K562 (cell line): ENCODE data around the gene MAN1B1. TPM values are rescaled to one million over a fixed set of nuclear protein-coding genes. Genes with fewer than 3 reads are reported as not detected.

ENCODE experiments used
- ATF1 ChIP-seq, 2 experiments: fragments of 450-650 bp in 1 of 2; IDR thresholded peaks; 2 replicates each; pipeline ENCODE4 v1.6.1; 2016; ENCODE audit warnings: missing compliant biosample characterization in 1 of 2, missing genetic modification characterization in 1 of 2
- BRD4 ChIP-seq: fragments of 200-600 bp; sonication (generic); IDR thresholded peaks from 2 replicates; pipeline ENCODE4 v1.6.1; 2017; ENCODE audit warnings: inconsistent platforms
- E2F1 ChIP-seq: sonication (generic); formaldehyde crosslinking; IDR thresholded peaks from 2 replicates; pipeline ENCODE4 v1.8.1; 2023; ENCODE audit warnings: mild to moderate bottlenecking, missing genetic modification reagents, moderate library complexity
- GTF2B ChIP-seq: IDR thresholded peaks from 2 replicates; pipeline ENCODE4 v1.6.1; 2011; ENCODE audit not compliant: insufficient read length; ENCODE audit errors: extremely low read depth
- HDAC8 ChIP-seq: fragments of 450-650 bp; IDR thresholded peaks from 2 replicates; pipeline ENCODE4 v1.6.1; 2016; ENCODE audit warnings: mild to moderate bottlenecking, missing genetic modification characterization, moderate library complexity, missing compliant biosample characterization
- MBD1 ChIP-seq: fragments of 250-450 bp; sonication (Bioruptor Pico); IDR thresholded peaks from 2 replicates; pipeline ENCODE4 v1.8.0; 2022; ENCODE audit warnings: inconsistent platforms
- MCM7 ChIP-seq, 2 experiments: fragments of 450-650 bp; IDR thresholded peaks; 2 replicates each; pipeline ENCODE4 v1.6.1; 2016 to 2018
- NR3C1 ChIP-seq: sonication (generic); formaldehyde crosslinking; IDR thresholded peaks from 2 replicates; pipeline ENCODE4 v1.8.1; 2022; ENCODE audit warnings: missing genetic modification reagents
- PHTF2 ChIP-seq: fragments of 250-450 bp; sonication (Bioruptor Pico); IDR thresholded peaks from 2 replicates; pipeline ENCODE4 v1.5.0; 2021; ENCODE audit warnings: mild to moderate bottlenecking
- POU5F1 ChIP-seq: fragments of 150-350 bp; IDR thresholded peaks from 2 replicates; pipeline ENCODE4 v1.6.1; 2014; ENCODE audit warnings: borderline replicate concordance, low read length, low read depth, mild to moderate bottlenecking; ENCODE audit not compliant: partially characterized antibody
- TBL1XR1 ChIP-seq, 2 experiments: IDR thresholded peaks; 2 replicates each; pipeline ENCODE4 v1.6.1; 2012; ENCODE audit warnings: improper control_type of control experiment in 2 of 2, low read length in 2 of 2, mild to moderate bottlenecking in 1 of 2
- XRCC3 ChIP-seq: fragments of 450-650 bp; IDR thresholded peaks from 2 replicates; pipeline ENCODE4 v1.6.1; 2017; ENCODE audit warnings: mild to moderate bottlenecking, moderate library complexity
- ZNF280A ChIP-seq: fragments of 450-650 bp; IDR thresholded peaks from 2 replicates; pipeline ENCODE4 v1.6.1; 2018; ENCODE audit warnings: mild to moderate bottlenecking, low read depth; ENCODE audit not compliant: partially characterized antibody
- ZZZ3 ChIP-seq: fragments of 450-650 bp; IDR thresholded peaks from 2 replicates; pipeline ENCODE4 v1.6.1; 2016; ENCODE audit warnings: antibody characterized with exemption, mild to moderate bottlenecking, moderate library complexity
- polyA plus RNA-seq, 8 experiments: library from polyadenylated mRNA; depleted of rRNA in 4 of 8; stranded (reverse) in 5 of 8; unstranded in 3 of 8; fragments of >200 nt; fragmentation: Nextera tagmentation in 2 of 8; fragmentation: Illumina TruSeq in 1 of 8; extraction: Ambion mirVana in 2 of 8; extraction: Trizol in 1 of 8; gene quantifications; 2 replicates each; pipeline versions ENCODE4 v1.2.1 to v1.2.3, GENCODE V29; 2011 to 2014; ENCODE audit warnings: inconsistent platforms in 1 of 8, missing spikeins in 1 of 8
- total RNA-seq, 7 experiments: library from RNA; depleted of rRNA in 6 of 7; stranded (reverse); fragments of >200 nt in 6 of 7; fragmentation: Illumina TruSeq in 2 of 7; extraction: Trizol in 2 of 7; gene quantifications; 2 replicates each; pipeline versions ENCODE4 v1.2.1 to v1.2.3, GENCODE V29; 2011 to 2021; ENCODE audit warnings: low replicate concordance in 1 of 7
- TF ChIP-seq, protein P1 (sequence below): sonication (generic); formaldehyde crosslinking; IDR thresholded peaks from 2 replicates; pipeline ENCODE4 v1.8.0; 2022; ENCODE audit warnings: missing genetic modification reagents, mild to moderate bottlenecking, borderline replicate concordance
- TF ChIP-seq, protein P2 (sequence below): IDR thresholded peaks from 2 replicates; pipeline ENCODE4 v1.6.1; 2012; ENCODE audit warnings: low read depth, low read length, improper control_type of control experiment, borderline replicate concordance
- TF ChIP-seq, protein P3 (sequence below): fragments of 250-450 bp; sonication (Bioruptor Pico); IDR thresholded peaks from 2 replicates; pipeline ENCODE4 v1.8.0; 2022; ENCODE audit warnings: moderate library complexity, mild to moderate bottlenecking, inconsistent platforms

Gene MAN1B1
- total and polyA plus RNA-seq, 9 of the 15 experiments (the other 6 are each of a cell fraction or from before 2014, with no cell fraction given): 0.55 to 36.6 (median 27.3) TPM

DNA sequence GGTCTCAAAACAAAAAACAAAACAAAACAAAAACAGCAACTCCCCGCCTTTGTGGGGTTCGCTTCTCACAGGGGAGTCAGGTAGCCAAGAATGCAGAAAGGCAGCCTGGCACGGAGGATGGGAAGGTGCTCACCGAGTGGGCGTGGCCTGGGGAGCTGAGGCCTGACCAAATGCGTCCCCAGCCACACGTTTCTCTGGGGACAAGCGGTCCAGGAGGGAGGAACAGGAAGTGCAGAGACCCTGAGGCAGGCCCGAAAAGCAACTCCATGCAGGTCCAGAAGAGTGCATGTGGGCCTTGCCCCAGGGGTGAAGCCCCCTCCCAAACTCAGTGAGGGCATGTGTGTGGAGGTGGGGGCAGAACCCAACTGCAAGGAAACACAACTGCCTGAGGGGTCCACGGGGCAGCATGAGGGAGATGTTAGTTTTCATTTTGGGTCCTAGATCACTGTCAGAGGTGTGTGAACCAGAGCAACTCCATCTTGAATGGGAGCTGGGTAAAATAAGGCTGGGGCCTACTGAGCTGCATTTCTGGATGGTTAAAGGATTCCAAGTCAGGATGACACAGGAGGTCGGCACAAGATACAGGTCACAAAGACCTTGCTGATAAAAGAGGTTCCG is 12.0 kb upstream of the MAN1B1 start (continued):
- TF ChIP-seq XRCC3: no peak
- TF ChIP-seq PHTF2 (CRISPR knock-in tag): peak; percentile 49; the same call in 1 of the 2 replicates
- TF ChIP-seq POU5F1: no peak
- TF ChIP-seq, protein P1, sequence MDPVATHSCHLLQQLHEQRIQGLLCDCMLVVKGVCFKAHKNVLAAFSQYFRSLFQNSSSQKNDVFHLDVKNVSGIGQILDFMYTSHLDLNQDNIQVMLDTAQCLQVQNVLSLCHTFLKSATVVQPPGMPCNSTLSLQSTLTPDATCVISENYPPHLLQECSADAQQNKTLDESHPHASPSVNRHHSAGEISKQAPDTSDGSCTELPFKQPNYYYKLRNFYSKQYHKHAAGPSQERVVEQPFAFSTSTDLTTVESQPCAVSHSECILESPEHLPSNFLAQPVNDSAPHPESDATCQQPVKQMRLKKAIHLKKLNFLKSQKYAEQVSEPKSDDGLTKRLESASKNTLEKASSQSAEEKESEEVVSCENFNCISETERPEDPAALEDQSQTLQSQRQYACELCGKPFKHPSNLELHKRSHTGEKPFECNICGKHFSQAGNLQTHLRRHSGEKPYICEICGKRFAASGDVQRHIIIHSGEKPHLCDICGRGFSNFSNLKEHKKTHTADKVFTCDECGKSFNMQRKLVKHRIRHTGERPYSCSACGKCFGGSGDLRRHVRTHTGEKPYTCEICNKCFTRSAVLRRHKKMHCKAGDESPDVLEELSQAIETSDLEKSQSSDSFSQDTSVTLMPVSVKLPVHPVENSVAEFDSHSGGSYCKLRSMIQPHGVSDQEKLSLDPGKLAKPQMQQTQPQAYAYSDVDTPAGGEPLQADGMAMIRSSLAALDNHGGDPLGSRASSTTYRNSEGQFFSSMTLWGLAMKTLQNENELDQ (CRISPR knock-in tag): no peak
- TF ChIP-seq BRD4: no peak
- TF ChIP-seq NR3C1 (CRISPR knock-in tag): no peak
- no peak for TF ChIP-seq E2F1 (CRISPR knock-in tag)
- TF ChIP-seq ZZZ3: no peak
- TF ChIP-seq GTF2B: no peak
- TF ChIP-seq, protein P2, sequence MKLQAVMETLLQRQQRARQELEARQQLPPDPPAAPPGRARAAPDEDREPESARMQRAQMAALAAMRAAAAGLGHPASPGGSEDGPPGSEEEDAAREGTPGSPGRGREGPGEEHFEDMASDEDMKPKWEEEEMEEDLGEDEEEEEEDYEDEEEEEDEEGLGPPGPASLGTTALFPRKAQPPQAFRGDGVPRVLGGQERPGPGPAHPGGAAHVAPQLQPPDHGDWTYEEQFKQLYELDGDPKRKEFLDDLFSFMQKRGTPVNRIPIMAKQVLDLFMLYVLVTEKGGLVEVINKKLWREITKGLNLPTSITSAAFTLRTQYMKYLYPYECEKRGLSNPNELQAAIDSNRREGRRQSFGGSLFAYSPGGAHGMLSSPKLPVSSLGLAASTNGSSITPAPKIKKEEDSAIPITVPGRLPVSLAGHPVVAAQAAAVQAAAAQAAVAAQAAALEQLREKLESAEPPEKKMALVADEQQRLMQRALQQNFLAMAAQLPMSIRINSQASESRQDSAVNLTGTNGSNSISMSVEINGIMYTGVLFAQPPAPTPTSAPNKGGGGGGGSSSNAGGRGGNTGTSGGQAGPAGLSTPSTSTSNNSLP: no peak
- TF ChIP-seq ATF1 (CRISPR knock-in tag; IDR thresholded peaks at IDR 0.05): no peak
- TF ChIP-seq ATF1 (tag; IDR thresholded peaks at IDR 0.05): peak; percentile 84
- TF ChIP-seq TBL1XR1 (IDR thresholded peaks at IDR 0.05; ENCODE audit: low read length in 2 of 2): no peak
- TF ChIP-seq MCM7 (IDR thresholded peaks at IDR 0.05): no peak
- TF ChIP-seq HDAC8 (tag): peak; percentile 100
- TF ChIP-seq, protein P3, sequence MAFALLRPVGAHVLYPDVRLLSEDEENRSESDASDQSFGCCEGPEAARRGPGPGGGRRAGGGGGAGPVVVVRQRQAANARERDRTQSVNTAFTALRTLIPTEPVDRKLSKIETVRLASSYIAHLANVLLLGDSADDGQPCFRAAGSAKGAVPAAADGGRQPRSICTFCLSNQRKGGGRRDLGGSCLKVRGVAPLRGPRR (CRISPR knock-in tag): peak; percentile 97
- no peak for TF ChIP-seq MBD1
- TF ChIP-seq ZNF280A: no peak
